HCT116 (cell line): ENCODE data around the gene RASAL2. TPM values are rescaled to one million over a fixed set of nuclear protein-coding genes. Genes with fewer than 3 reads are reported as not detected.

Experiments used
- ATAC-seq: fragments of 200-7000 bp; cut with Tn5 transposase; 2 replicates; pipeline ENCODE4 v1.9.1; 2020; ENCODE audit warnings: mild to moderate bottlenecking, moderate library complexity
- BruUV-seq: library from RNA; stranded (reverse); fragments of 400-500 nt; replicated peaks from 2 replicates; lab custom pipeline; 2021; lab: Mats Ljungman, UMichigan
- CTCF ChIA-PET: fragments of 300-600 bp; sonication (Branson Sonifier 250); formaldehyde crosslinking; loops from one replicate; lab custom pipeline; 2021; ENCODE audit warnings: antibody characterized with exemption; lab: Charles Lee
- POLR2A ChIA-PET: fragments of 300-600, 350-600 bp; sonication (Branson Sonifier 250); formaldehyde crosslinking; loops from one replicate; lab custom pipeline; 2021; ENCODE audit warnings: antibody characterized with exemption; lab: Charles Lee
- RAD21 ChIA-PET, 2 experiments: fragments of 300-600 bp; sonication (Branson Sonifier 250); formaldehyde crosslinking; loops; one replicate each; lab custom pipeline; 2023; ENCODE audit warnings: low total read pairs in 2 of 2; ENCODE audit not compliant: uncharacterized antibody in 2 of 2, unreplicated experiment in 2 of 2, low non-redundant PET in 1 of 2; lab: Charles Lee
- DNase-seq: peaks from one replicate; pipeline ENCODE4 v3.0.0-alpha.2; 2010; ENCODE audit warnings: low read depth, low spot score
- H2AFZ ChIP-seq: fragments of 200-600 bp; shearing (Covaris generic), sonication (generic); 2 replicates; pipeline ENCODE4 v1.6.1; 2017; ENCODE audit warnings: low read depth, mixed run types, mixed read lengths, antibody characterized with exemption, low read length; ENCODE audit not compliant: poor library complexity, severe bottlenecking
- H3K27ac ChIP-seq: 2 replicates; pipeline ENCODE4 v1.5.1; 2012; ENCODE audit warnings: low read depth, low read length
- H3K27me3 ChIP-seq: fragments of 200-600 bp; sonication (generic); 2 replicates; pipeline ENCODE4 v1.6.1; 2016; ENCODE audit warnings: mixed run types, low read length, mixed read lengths; ENCODE audit not compliant: insufficient read depth
- H3K36me3 ChIP-seq, 2 experiments: fragments of 200-500 bp in 1 of 2; fragments of 200-600 bp in 1 of 2; sonication (Bioruptor generic) in 1 of 2; sonication (generic) in 1 of 2; 2 replicates each; pipeline versions ENCODE4 v1.5.1 to v1.6.1; 2014 to 2016; ENCODE audit warnings: low read length in 2 of 2, inconsistent platforms in 1 of 2, mixed read lengths in 1 of 2, mixed run types in 1 of 2; ENCODE audit not compliant: insufficient read depth in 2 of 2, control insufficient read depth in 1 of 2
- H3K4me1 ChIP-seq, 2 experiments: fragments of 200-600 bp in 1 of 2; sonication (generic) in 1 of 2; 2 replicates each; pipeline versions ENCODE4 v1.5.1 to v1.6.1; 2012 to 2017; ENCODE audit warnings: low read length in 2 of 2, inconsistent platforms in 1 of 2, mild to moderate bottlenecking in 1 of 2, mixed read lengths in 1 of 2, mixed run types in 1 of 2, moderate library complexity in 1 of 2; ENCODE audit not compliant: insufficient read depth in 2 of 2, control insufficient read depth in 1 of 2
- H3K4me2 ChIP-seq: fragments of 200-600 bp; sonication (generic); 2 replicates; pipeline ENCODE4 v1.6.1; 2017; ENCODE audit warnings: mixed run types, low read length, mixed read lengths
- H3K4me3 ChIP-seq, 2 experiments: fragments of 200-600 bp in 1 of 2; sonication (generic) in 1 of 2; replicated peaks in 1 of 2; 2 replicates each; pipeline ENCODE4 v1.5.1; 2011 to 2016; ENCODE audit warnings: low read length in 2 of 2, control low read depth in 1 of 2, low read depth in 1 of 2, mild to moderate bottlenecking in 1 of 2, mixed read lengths in 1 of 2, mixed run types in 1 of 2
- H3K79me2 ChIP-seq: fragments of 200-600 bp; sonication (generic); 2 replicates; pipeline ENCODE4 v1.6.1; 2017; ENCODE audit warnings: mild to moderate bottlenecking, mixed run types, low read length, moderate library complexity, mixed read lengths; ENCODE audit not compliant: insufficient read depth
- H3K9ac ChIP-seq: fragments of 200-600 bp; sonication (generic); 2 replicates; pipeline ENCODE4 v1.6.1; 2016; ENCODE audit warnings: low read length, mixed read lengths
- H3K9me2 ChIP-seq: fragments of 200-600 bp; sonication (generic), shearing (Covaris generic); 2 replicates; pipeline ENCODE4 v1.6.1; 2017; ENCODE audit warnings: mixed run types, mild to moderate bottlenecking, moderate library complexity; ENCODE audit not compliant: insufficient read depth
- H3K9me3 ChIP-seq, 2 experiments: fragments of 200-500 bp in 1 of 2; fragments of 200-600 bp in 1 of 2; sonication (Bioruptor generic) in 1 of 2; sonication (generic) in 1 of 2; 2 replicates each; pipeline ENCODE4 v1.6.1; 2014 to 2017; ENCODE audit warnings: low read length in 2 of 2, mixed read lengths in 2 of 2, inconsistent platforms in 1 of 2, low read depth in 1 of 2, mild to moderate bottlenecking in 1 of 2, mixed run types in 1 of 2, moderate library complexity in 1 of 2; ENCODE audit not compliant: control insufficient read depth in 1 of 2, insufficient read depth in 1 of 2
- H4K20me1 ChIP-seq: fragments of 200-600 bp; sonication (generic), shearing (Covaris generic); 2 replicates; pipeline ENCODE4 v1.6.1; 2017; ENCODE audit warnings: mixed run types, mild to moderate bottlenecking, moderate library complexity; ENCODE audit not compliant: insufficient read depth
- ATF3 ChIP-seq: IDR thresholded peaks from 2 replicates; pipeline ENCODE4 v1.6.1; 2012
- CBX3 ChIP-seq: IDR thresholded peaks from 2 replicates; pipeline ENCODE4 v1.6.1; 2012; ENCODE audit warnings: low read depth
- CEBPB ChIP-seq: IDR thresholded peaks from 2 replicates; pipeline ENCODE4 v1.6.1; 2012; ENCODE audit warnings: low read depth
- CTCF ChIP-seq, 3 experiments: fragments of 200-600 bp in 1 of 3; sonication (generic) in 1 of 3; IDR thresholded peaks in 2 of 3; conservative IDR thresholded peaks in 1 of 3; 2 replicates each; pipeline ENCODE4 v1.5.1; 2012 to 2017; ENCODE audit warnings: low read depth in 2 of 3, low read length in 2 of 3, antibody characterized with exemption in 1 of 3, borderline replicate concordance in 1 of 3, control low read depth in 1 of 3, mild to moderate bottlenecking in 1 of 3, mixed read lengths in 1 of 3, mixed run types in 1 of 3, moderate library complexity in 1 of 3; ENCODE audit not compliant: insufficient read depth in 1 of 3
- EGR1 ChIP-seq: IDR thresholded peaks from 2 replicates; pipeline ENCODE4 v1.6.1; 2012; ENCODE audit warnings: low read depth
- ELF1 ChIP-seq: IDR thresholded peaks from 2 replicates; pipeline ENCODE4 v1.6.1; 2012; ENCODE audit warnings: low read depth, borderline replicate concordance
- EZH2 ChIP-seq: fragments of 200-600 bp; sonication (generic); IDR thresholded peaks from 2 replicates; pipeline ENCODE4 v1.6.1; 2017; ENCODE audit warnings: antibody characterized with exemption, mixed run types
- FOSL1 ChIP-seq: IDR thresholded peaks from 2 replicates; pipeline ENCODE4 v1.6.1; 2012; ENCODE audit warnings: low read depth
- JUND ChIP-seq: IDR thresholded peaks from 2 replicates; pipeline ENCODE4 v1.6.1; 2012
- POLR2AphosphoS5 ChIP-seq: IDR thresholded peaks from 2 replicates; pipeline ENCODE4 v1.6.1; 2011; ENCODE audit warnings: mild to moderate bottlenecking, low read depth, low read length, moderate library complexity
- RAD21 ChIP-seq: IDR thresholded peaks from 2 replicates; pipeline ENCODE4 v1.6.1; 2012; ENCODE audit warnings: low read depth, mild to moderate bottlenecking
- REST ChIP-seq: IDR thresholded peaks from 2 replicates; pipeline ENCODE4 v1.6.1; 2012; ENCODE audit warnings: low read depth
- SIN3A ChIP-seq: IDR thresholded peaks from 2 replicates; pipeline ENCODE4 v1.6.1; 2012; ENCODE audit warnings: low read depth
- SP1 ChIP-seq: IDR thresholded peaks from 2 replicates; pipeline ENCODE4 v1.6.1; 2012; ENCODE audit warnings: low read depth
- TCF7L2 ChIP-seq: IDR thresholded peaks from 2 replicates; pipeline ENCODE4 v1.7.0; 2011; ENCODE audit warnings: borderline replicate concordance, inconsistent platforms; ENCODE audit not compliant: insufficient read depth, insufficient read length; ENCODE audit errors: extremely low read depth
- ZBTB33 ChIP-seq: IDR thresholded peaks from 2 replicates; pipeline ENCODE4 v1.6.1; 2011; ENCODE audit warnings: mild to moderate bottlenecking, low read length, moderate library complexity; ENCODE audit not compliant: insufficient replicate concordance; ENCODE audit errors: extremely low read depth
- ZFX ChIP-seq: fragments of 450-650 bp; IDR thresholded peaks from 2 replicates; pipeline ENCODE4 v1.6.1; 2017
- intact Hi-C: fragments of 100-400 bp; cut with micrococcal nuclease; formaldehyde crosslinking; loops from 2 replicates; pipeline ENCODE4 v1.10.0; 2022
- total RNA-seq: library from RNA; stranded (reverse); gene quantifications from one replicate; pipeline ENCODE4 v1.2.1, GENCODE V29; 2021; ENCODE audit not compliant: unreplicated experiment

The RASAL2 gene
- total RNA-seq, 1 experiment from 2014 or later, result 11.7 TPM

GRCh38 chr1:178143730-178144690, 50.1 kb downstream of the RASAL2 start:
- H3K36me3 ChIP-seq, result no peaks in the 10 kb centered on the region
- H3K4me1 ChIP-seq, result no peaks in the 10 kb centered on the region
- H3K27me3 ChIP-seq, result no peaks in the 10 kb centered on the region
- intact Hi-C loops, result no loop called here
- no peak overlapping the region for H3K4me3 ChIP-seq
- TF ChIP-seq ATF3, result no peak
- TF ChIP-seq ZBTB33, result no peak
- TF ChIP-seq CEBPB, result no peak
- TF ChIP-seq ZFX, result no peak
- TF ChIP-seq POLR2AphosphoS5, result no peak
- no peak for TF ChIP-seq EZH2
- no peak for TF ChIP-seq SIN3A
- TF ChIP-seq EGR1, result no peak
- no peak for TF ChIP-seq ELF1
- TF ChIP-seq TCF7L2, result no peak
- TF ChIP-seq JUND, result no peak
- TF ChIP-seq CBX3, result no peak
- TF ChIP-seq FOSL1, result no peak
- TF ChIP-seq REST, result no peak
- TF ChIP-seq SP1, result no peak
- TF ChIP-seq RAD21, result no peak
- no peak for TF ChIP-seq CTCF (IDR thresholded peaks at IDR 0.05 in 2 of 3, conservative IDR thresholded peaks at IDR 0.05 in 1 of 3; ENCODE audit: borderline replicate concordance in 1 of 3, insufficient read depth in 1 of 3, low read depth in 2 of 3, low read length in 2 of 3)
- H3K9me3 ChIP-seq, result no peaks in the 10 kb centered on the region
- H3K9ac ChIP-seq, result no peak overlapping the region
- BruUV-seq, result no TSS peak
- H3K27ac ChIP-seq, result no peak overlapping the region
- no peak overlapping the region for H3K4me2 ChIP-seq
- ChIA-PET POLR2A (no interaction called here), CTCF (no interaction called here), RAD21 (no interaction called here)
- H4K20me1 ChIP-seq, result no peaks in the 10 kb centered on the region
- H3K9me2 ChIP-seq, result no peaks in the 10 kb centered on the region
- DNase-seq (no peak), ATAC-seq (no peak)
- peaks cover 3% of the 10 kb centered on the region; the same call in 1 of the 2 replicates for H3K79me2 ChIP-seq
- no peak overlapping the region for H2AFZ ChIP-seq
